SU-DHL-6 (cell line): ENCODE data around the gene SLC38A9.

ENCODE experiments used
- EZH2phosphoT487 ChIP-seq: fragments of 200-600 bp; sonication (generic), shearing (Covaris generic); conservative IDR thresholded peaks from 2 replicates; pipeline ENCODE4 v1.6.1; 2018; ENCODE audit warnings: mild to moderate bottlenecking, antibody characterized with exemption, low read length, moderate library complexity, mixed read lengths
- TF ChIP-seq, protein P1 (sequence below): fragments of 200-600 bp; sonication (generic); IDR thresholded peaks from one replicate; pipeline ENCODE4 v1.5.1; 2017; ENCODE audit warnings: antibody characterized with exemption, mild to moderate bottlenecking, low read length, moderate library complexity; ENCODE audit not compliant: insufficient read depth, poor library complexity, severe bottlenecking

DNA sequence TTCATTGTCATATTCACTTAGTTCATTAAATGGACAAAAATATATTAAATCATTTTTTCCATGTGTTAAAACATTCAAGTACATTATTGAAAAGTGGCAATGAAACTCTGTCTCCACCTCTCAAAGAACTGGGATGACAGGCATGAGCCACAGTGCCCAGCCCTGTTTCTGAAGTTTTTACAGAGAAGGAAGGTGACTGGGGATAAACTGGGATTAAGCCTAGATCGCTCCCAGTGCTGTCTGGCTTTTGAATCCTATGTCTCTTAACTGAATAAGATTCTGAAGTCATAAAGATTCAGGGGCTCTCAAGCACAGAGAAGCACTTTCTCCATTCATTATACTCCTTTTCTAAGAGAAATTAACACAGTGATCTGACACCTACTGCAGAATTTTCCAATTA is 88.3 kb downstream of the SLC38A9 start:
- TF ChIP-seq, protein P1, sequence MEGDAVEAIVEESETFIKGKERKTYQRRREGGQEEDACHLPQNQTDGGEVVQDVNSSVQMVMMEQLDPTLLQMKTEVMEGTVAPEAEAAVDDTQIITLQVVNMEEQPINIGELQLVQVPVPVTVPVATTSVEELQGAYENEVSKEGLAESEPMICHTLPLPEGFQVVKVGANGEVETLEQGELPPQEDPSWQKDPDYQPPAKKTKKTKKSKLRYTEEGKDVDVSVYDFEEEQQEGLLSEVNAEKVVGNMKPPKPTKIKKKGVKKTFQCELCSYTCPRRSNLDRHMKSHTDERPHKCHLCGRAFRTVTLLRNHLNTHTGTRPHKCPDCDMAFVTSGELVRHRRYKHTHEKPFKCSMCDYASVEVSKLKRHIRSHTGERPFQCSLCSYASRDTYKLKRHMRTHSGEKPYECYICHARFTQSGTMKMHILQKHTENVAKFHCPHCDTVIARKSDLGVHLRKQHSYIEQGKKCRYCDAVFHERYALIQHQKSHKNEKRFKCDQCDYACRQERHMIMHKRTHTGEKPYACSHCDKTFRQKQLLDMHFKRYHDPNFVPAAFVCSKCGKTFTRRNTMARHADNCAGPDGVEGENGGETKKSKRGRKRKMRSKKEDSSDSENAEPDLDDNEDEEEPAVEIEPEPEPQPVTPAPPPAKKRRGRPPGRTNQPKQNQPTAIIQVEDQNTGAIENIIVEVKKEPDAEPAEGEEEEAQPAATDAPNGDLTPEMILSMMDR: no peak
- no peak for TF ChIP-seq EZH2phosphoT487
